ENCODE results near the gene KIZ.

Gene KIZ

GRCh38 chr20:21125849-21126580, at the start of gene KIZ:
KIZ (plus strand) TSS chr20:21126082; CDS start chr20:21126116, 34 bp downstream.
- peak; percentile 97 for DNase-seq (ENCODE audit: low spot score)

- DNase-seq (ENCODE audit: low spot score) = no peak
These were observed 48.0 kb upstream of the KIZ start for GRCh38 chr20:21077809-21078345.

GRCh38 chr20:21082584-21082983, 43.3 kb upstream of the KIZ start:
- DNase-seq (ENCODE audit: low spot score) = no peak

- DNase-seq (ENCODE audit: low spot score) = no peak
These were observed 42.0 kb upstream of the KIZ start for GRCh38 chr20:21083825-21084325.

- DNase-seq (ENCODE audit: low spot score) = no peak
These were observed 37.9 kb upstream of the KIZ start for GRCh38 chr20:21087862-21088540.

GRCh38 chr20:21089391-21089790, 36.5 kb upstream of the KIZ start:
- DNase-seq (ENCODE audit: low spot score) = no peak

- no peak for DNase-seq (ENCODE audit: low spot score)
These were observed 35.7 kb upstream of the KIZ start for GRCh38 chr20:21090111-21090618.

- no peak for DNase-seq (ENCODE audit: low spot score)
These were observed 35.2 kb upstream of the KIZ start for GRCh38 chr20:21090721-21091120.

- no peak for DNase-seq (ENCODE audit: low spot score)
These were observed 33.1 kb upstream of the KIZ start for GRCh38 chr20:21092806-21093205.

GRCh38 chr20:21096321-21097043, 29.4 kb upstream of the KIZ start:
- DNase-seq (ENCODE audit: low spot score) = peak; percentile 23

GRCh38 chr20:21099751-21100577, 25.9 kb upstream of the KIZ start:
- peak; percentile 49 for DNase-seq (ENCODE audit: low spot score)

- DNase-seq (ENCODE audit: low spot score) = peak; percentile 21
These were observed 25.1 kb upstream of the KIZ start for GRCh38 chr20:21100578-21101452.

- DNase-seq (ENCODE audit: low spot score) = no peak
These were observed 24.4 kb upstream of the KIZ start for GRCh38 chr20:21101453-21101931.

GRCh38 chr20:21101932-21102575, 23.8 kb upstream of the KIZ start:
- DNase-seq (ENCODE audit: low spot score) = no peak

- DNase-seq (ENCODE audit: low spot score) = peak; percentile 37
These were observed 23.1 kb upstream of the KIZ start for GRCh38 chr20:21102603-21103311.

- DNase-seq (ENCODE audit: low spot score) = no peak
These were observed 22.1 kb upstream of the KIZ start for GRCh38 chr20:21103582-21104465.

GRCh38 chr20:21104466-21104761, 21.5 kb upstream of the KIZ start:
- DNase-seq (ENCODE audit: low spot score) = no peak

- DNase-seq (ENCODE audit: low spot score) = no peak
These were observed 21.0 kb upstream of the KIZ start for GRCh38 chr20:21104921-21105320.

Data from CD4-positive, alpha-beta T cell treated with Interleukin-2 at 100 ng/mL for 4 hours (primary cell).